Loucy (cell line): Measurements from ENCODE around the gene DLD.

Experiments used
- EZH2phosphoT487 ChIP-seq: fragments of 200-600 bp; IDR thresholded peaks from 2 replicates; pipeline ENCODE4 v1.6.1; 2018; ENCODE audit warnings: antibody characterized with exemption, mild to moderate bottlenecking, moderate library complexity, borderline replicate concordance
- TF ChIP-seq, protein P1 (sequence below): fragments of 200-600 bp; sonication (generic); conservative IDR thresholded peaks from 2 replicates; pipeline ENCODE4 v1.5.1; 2014; ENCODE audit warnings: mild to moderate bottlenecking, antibody characterized with exemption, low read length

DNA sequence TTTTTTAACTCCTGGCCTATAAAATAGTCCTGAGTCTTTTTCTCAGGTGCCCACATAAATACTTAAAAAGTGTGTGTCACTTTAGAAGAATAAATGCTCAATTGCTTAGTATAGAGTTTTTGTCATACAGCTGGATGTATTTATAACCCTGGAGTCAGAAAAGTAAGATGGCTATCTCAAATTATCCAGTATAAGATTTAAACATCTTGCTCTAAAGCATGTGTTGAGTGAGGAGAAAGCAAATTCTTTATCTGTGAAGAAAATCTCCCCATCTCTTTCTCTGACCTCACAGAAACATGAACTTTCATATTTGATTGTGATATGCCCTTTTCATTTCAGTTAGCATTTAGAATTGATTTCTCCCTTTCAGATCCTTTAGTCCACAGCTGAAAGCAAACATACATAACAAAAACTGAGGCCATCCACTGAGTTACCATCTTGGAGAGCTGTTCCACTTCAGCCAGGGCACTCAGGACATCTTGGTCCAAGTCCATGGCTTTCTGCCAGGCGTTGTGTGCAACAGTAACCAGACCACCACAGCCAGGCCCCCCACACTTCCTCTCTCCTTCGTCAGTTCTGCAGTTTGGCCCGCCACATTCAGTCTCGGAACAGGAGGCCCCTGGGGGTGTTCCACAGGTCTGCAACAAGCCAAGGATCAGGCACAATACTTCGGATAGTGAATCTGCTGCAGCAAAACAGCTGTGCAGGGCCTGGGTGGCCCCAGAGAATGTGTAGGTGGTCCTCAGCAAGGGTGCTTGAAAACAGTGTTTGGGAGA lies 40.9 kb downstream of the DLD start:
- TF ChIP-seq, protein P1, sequence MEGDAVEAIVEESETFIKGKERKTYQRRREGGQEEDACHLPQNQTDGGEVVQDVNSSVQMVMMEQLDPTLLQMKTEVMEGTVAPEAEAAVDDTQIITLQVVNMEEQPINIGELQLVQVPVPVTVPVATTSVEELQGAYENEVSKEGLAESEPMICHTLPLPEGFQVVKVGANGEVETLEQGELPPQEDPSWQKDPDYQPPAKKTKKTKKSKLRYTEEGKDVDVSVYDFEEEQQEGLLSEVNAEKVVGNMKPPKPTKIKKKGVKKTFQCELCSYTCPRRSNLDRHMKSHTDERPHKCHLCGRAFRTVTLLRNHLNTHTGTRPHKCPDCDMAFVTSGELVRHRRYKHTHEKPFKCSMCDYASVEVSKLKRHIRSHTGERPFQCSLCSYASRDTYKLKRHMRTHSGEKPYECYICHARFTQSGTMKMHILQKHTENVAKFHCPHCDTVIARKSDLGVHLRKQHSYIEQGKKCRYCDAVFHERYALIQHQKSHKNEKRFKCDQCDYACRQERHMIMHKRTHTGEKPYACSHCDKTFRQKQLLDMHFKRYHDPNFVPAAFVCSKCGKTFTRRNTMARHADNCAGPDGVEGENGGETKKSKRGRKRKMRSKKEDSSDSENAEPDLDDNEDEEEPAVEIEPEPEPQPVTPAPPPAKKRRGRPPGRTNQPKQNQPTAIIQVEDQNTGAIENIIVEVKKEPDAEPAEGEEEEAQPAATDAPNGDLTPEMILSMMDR: no peak
- no peak for TF ChIP-seq EZH2phosphoT487
